IMR-90 (cell line): Measurements from ENCODE around the gene CHN2. TPM values are rescaled to one million over a fixed set of nuclear protein-coding genes. Genes with fewer than 3 reads are reported as not detected.

Experiments
- ATAC-seq: fragments of 200-7000 bp; cut with Tn5 transposase; 2 replicates; pipeline ENCODE4 v1.9.1; 2020; ENCODE audit warnings: low read depth, mild to moderate bottlenecking, moderate library complexity
- BruUV-seq: library from RNA; stranded (reverse); fragments of 400-500 nt; replicated peaks from 2 replicates; lab custom pipeline; 2021; lab: Mats Ljungman, UMichigan
- CTCF ChIA-PET: fragments of 300-600 bp; formaldehyde crosslinking; extraction: SDS; loops from one replicate; lab custom pipeline; 2021; ENCODE audit warnings: antibody characterized with exemption; lab: Yijun Ruan, JAX
- POLR2A ChIA-PET: fragments of 300-600 bp; sonication (Branson Sonifier 250); formaldehyde crosslinking; loops from one replicate; lab custom pipeline; 2022; ENCODE audit warnings: antibody characterized with exemption; ENCODE audit not compliant: unreplicated experiment; lab: Charles Lee
- DNase-seq: peaks from one replicate; pipeline ENCODE4 v3.0.0; 2013
- H2AFZ ChIP-seq: replicated peaks from 2 replicates; pipeline ENCODE3; 2013; ENCODE audit warnings: low read length, mild to moderate bottlenecking; ENCODE audit not compliant: poor library complexity
- H2AK5ac ChIP-seq: 2 replicates; pipeline ENCODE4 v1.6.1; 2013; ENCODE audit warnings: low read depth, low read length, inconsistent platforms
- H2AK9ac ChIP-seq: replicated peaks from 2 replicates; pipeline ENCODE3; 2013; ENCODE audit warnings: mild to moderate bottlenecking, low read depth, low read length, moderate library complexity; ENCODE audit not compliant: poor library complexity
- H2BK120ac ChIP-seq: 2 replicates; pipeline ENCODE4 v1.6.1; 2013; ENCODE audit warnings: low read depth, low read length, inconsistent platforms
- H2BK15ac ChIP-seq: 3 replicates; pipeline ENCODE4 v1.6.1; 2013; ENCODE audit warnings: low read depth, low read length, inconsistent platforms
- H2BK20ac ChIP-seq: 2 replicates; pipeline ENCODE4 v1.6.1; 2013; ENCODE audit warnings: low read depth, mild to moderate bottlenecking, inconsistent platforms, low read length, moderate library complexity
- H2BK5ac ChIP-seq: 2 replicates; pipeline ENCODE4 v1.6.1; 2013; ENCODE audit warnings: mild to moderate bottlenecking, low read depth, low read length, inconsistent platforms; ENCODE audit not compliant: poor library complexity, severe bottlenecking
- H3K14ac ChIP-seq: replicated peaks from 2 replicates; pipeline ENCODE4 v1.6.1; 2013; ENCODE audit warnings: low read depth, low read length, inconsistent platforms
- H3K18ac ChIP-seq: 2 replicates; pipeline ENCODE4 v1.6.1; 2013; ENCODE audit warnings: low read depth, low read length, control low read depth
- H3K23ac ChIP-seq: 2 replicates; pipeline ENCODE4 v1.6.1; 2013; ENCODE audit warnings: low read depth, low read length, inconsistent platforms
- H3K27ac ChIP-seq: 2 replicates; pipeline ENCODE4 v1.5.1; 2013; ENCODE audit warnings: mild to moderate bottlenecking, control low read depth, low read length; ENCODE audit not compliant: insufficient read depth
- H3K27me3 ChIP-seq: 2 replicates; pipeline ENCODE4 v1.6.1; 2013; ENCODE audit warnings: low read length; ENCODE audit not compliant: control insufficient read depth, insufficient read depth
- H3K36me3 ChIP-seq: 2 replicates; pipeline ENCODE4 v1.6.1; 2013; ENCODE audit warnings: low read length, mixed read lengths; ENCODE audit not compliant: control insufficient read depth, insufficient read depth
- H3K4ac ChIP-seq: 2 replicates; pipeline ENCODE4 v1.6.1; 2013; ENCODE audit warnings: low read depth, low read length, inconsistent platforms
- H3K4me1 ChIP-seq: 2 replicates; pipeline ENCODE4 v1.6.1; 2013; ENCODE audit warnings: low read length, mixed read lengths; ENCODE audit not compliant: control insufficient read depth, insufficient read depth
- H3K4me2 ChIP-seq: 2 replicates; pipeline ENCODE4 v1.6.1; 2013; ENCODE audit warnings: low read depth, mild to moderate bottlenecking, control low read depth, low read length, moderate library complexity
- H3K4me3 ChIP-seq: 2 replicates; pipeline ENCODE4 v1.5.1; 2013; ENCODE audit warnings: low read depth, mild to moderate bottlenecking, control low read depth, low read length, moderate library complexity; ENCODE audit not compliant: insufficient read depth
- H3K56ac ChIP-seq: 2 replicates; pipeline ENCODE4 v1.6.1; 2013; ENCODE audit warnings: low read length, inconsistent platforms; ENCODE audit not compliant: insufficient read depth; ENCODE audit errors: extremely low read depth
- H3K79me1 ChIP-seq, 2 experiments: 2 replicates each; pipeline ENCODE4 v1.6.1; 2013; ENCODE audit warnings: low read length in 2 of 2, inconsistent platforms in 1 of 2, low read depth in 1 of 2
- H3K9ac ChIP-seq: 2 replicates; pipeline ENCODE4 v1.6.1; 2013; ENCODE audit warnings: low read depth, low read length, control low read depth
- H3K9me1 ChIP-seq: 2 replicates; pipeline ENCODE4 v1.6.1; 2013; ENCODE audit warnings: low read length, inconsistent platforms; ENCODE audit not compliant: insufficient read depth
- H3K9me3 ChIP-seq: 2 replicates; pipeline ENCODE4 v1.6.1; 2013; ENCODE audit warnings: low read length; ENCODE audit not compliant: control insufficient read depth, insufficient read depth
- H4K20me1 ChIP-seq: 2 replicates; pipeline ENCODE4 v1.6.1; 2013; ENCODE audit warnings: low read length, inconsistent platforms; ENCODE audit not compliant: insufficient read depth
- H4K5ac ChIP-seq: 2 replicates; pipeline ENCODE4 v1.6.1; 2013; ENCODE audit warnings: mild to moderate bottlenecking, low read depth, low read length, control low read depth
- H4K8ac ChIP-seq, 2 experiments: 2 replicates each; pipeline ENCODE4 v1.6.1; 2013; ENCODE audit warnings: low read depth in 2 of 2, low read length in 2 of 2, control low read depth in 1 of 2, inconsistent platforms in 1 of 2
- H4K91ac ChIP-seq: 2 replicates; pipeline ENCODE4 v1.6.1; 2013; ENCODE audit warnings: low read depth, low read length, inconsistent platforms; ENCODE audit not compliant: insufficient read depth
- CTCF ChIP-seq: conservative IDR thresholded peaks from 2 replicates; pipeline ENCODE4 v1.5.1; 2012; ENCODE audit warnings: mild to moderate bottlenecking, low read depth, low read length, improper control_type of control experiment
- MAZ ChIP-seq: IDR thresholded peaks from 2 replicates; pipeline ENCODE4 v1.6.1; 2012; ENCODE audit warnings: low read depth, mild to moderate bottlenecking, low read length, improper control_type of control experiment, moderate library complexity, borderline replicate concordance
- MXI1 ChIP-seq: IDR thresholded peaks from 2 replicates; pipeline ENCODE4 v1.6.1; 2012; ENCODE audit warnings: low read depth, mild to moderate bottlenecking, low read length, moderate library complexity, borderline replicate concordance
- RAD21 ChIP-seq: IDR thresholded peaks from 2 replicates; pipeline ENCODE4 v1.6.1; 2012; ENCODE audit warnings: low read length, improper control_type of control experiment
- WGBS, 2 experiments: methylation state at CpG; one replicate each; pipeline versions ENCODE4 v1.1.5 to v1.1.7; 2013; ENCODE audit warnings: missing lambda C conversion rate in 2 of 2; ENCODE audit not compliant: insufficient read length in 1 of 2; ENCODE audit errors: extremely low coverage in 2 of 2; 5-methylcytosine and 5-hydroxymethylcytosine counted together
- dilution Hi-C: fragments of 300-500 bp; cut with HindIII; formaldehyde crosslinking; loops from one replicate; pipeline ENCODE4 v1.14.3; 2018; ENCODE audit warnings: low sequenced_read_pairs; ENCODE audit not compliant: unreplicated experiment
- in situ Hi-C: fragments of 300-500 bp; cut with MboI; formaldehyde crosslinking; loops from 3 replicates; pipeline ENCODE4 v1.14.3; 2019; ENCODE audit warnings: low sequenced_read_pairs, inconsistent platforms, mixed read lengths
- intact Hi-C: fragments of 100-400 bp; cut with micrococcal nuclease; formaldehyde crosslinking; loops from 2 replicates; pipeline ENCODE4 v1.10.0; 2022
- polyA plus RNA-seq, 3 experiments: library from polyadenylated mRNA; depleted of rRNA; stranded (reverse); fragments of >200 nt; gene quantifications; 2 replicates each; pipeline ENCODE4 v1.2.3, GENCODE V29; 2012; ENCODE audit warnings: low replicate concordance in 1 of 3
- total RNA-seq: library from RNA; depleted of rRNA; stranded (reverse); fragments of >200 nt; gene quantifications from 2 replicates; pipeline ENCODE4 v1.2.3, GENCODE V29; 2012

The CHN2 gene
- total and polyA plus RNA-seq, 2 of the 4 experiments (the other 2 are of a cell fraction), result not detected

GRCh38 chr7:29311314-29311713 is 116.7 kb downstream of the CHN2 start:
- no peak overlapping the region for H2AK9ac ChIP-seq
- H3K36me3 ChIP-seq, result no peaks in the 10 kb centered on the region
- no peak overlapping the region for H2BK120ac ChIP-seq
- no peak overlapping the region for H3K4me3 ChIP-seq
- TF ChIP-seq MXI1 (no peak), MAZ (no peak), RAD21 (no peak), CTCF (no peak)
- H2BK20ac ChIP-seq, result no peak overlapping the region
- no peaks in the 10 kb centered on the region for H3K79me1 ChIP-seq
- no peak overlapping the region for H3K4ac ChIP-seq
- H3K56ac ChIP-seq, result no peak overlapping the region
- H3K23ac ChIP-seq, result no peak overlapping the region
- CTCF ChIA-PET, result no interaction called here
- no peak overlapping the region for H4K5ac ChIP-seq
- in situ Hi-C loops (no loop called here), intact Hi-C loops (no loop called here), dilution Hi-C loops (no loop called here)
- no TSS peak for BruUV-seq
- H4K20me1 ChIP-seq, result no peaks in the 10 kb centered on the region
- H3K9ac ChIP-seq, result no peak overlapping the region
- H4K91ac ChIP-seq, result no peak overlapping the region
- no peak overlapping the region for H3K4me2 ChIP-seq
- H2BK15ac ChIP-seq, result no peak overlapping the region
- no peak overlapping the region for H2AFZ ChIP-seq
- POLR2A ChIA-PET, result no interaction called here
- ATAC-seq (no peak), DNase-seq (no peak)
- H4K8ac ChIP-seq, result no peak overlapping the region
- no peaks in the 10 kb centered on the region for H3K9me1 ChIP-seq
- H3K27ac ChIP-seq, result no peak overlapping the region
- no peaks in the 10 kb centered on the region for H3K9me3 ChIP-seq
- no peak overlapping the region for H3K18ac ChIP-seq
- H3K4me1 ChIP-seq, result no peaks in the 10 kb centered on the region
- H3K27me3 ChIP-seq, result no peaks in the 10 kb centered on the region
- no peak overlapping the region for H3K14ac ChIP-seq
- no peak overlapping the region for H2AK5ac ChIP-seq
- no peak overlapping the region for H2BK5ac ChIP-seq
- 80% methylated on average over 1 of the region's 3 CpGs; no CpG with 5 or more reads in 1 of the 2 experiments for WGBS, 2 experiments
